ENCODE results near the gene MED12. TPM values are rescaled to one million over a fixed set of nuclear protein-coding genes. Genes with fewer than 3 reads are reported as not detected.

The MED12 gene
- total and polyA plus RNA-seq, 3 donors from 2014 or later, result 35.0 to 110 (median 102) TPM

DNA sequence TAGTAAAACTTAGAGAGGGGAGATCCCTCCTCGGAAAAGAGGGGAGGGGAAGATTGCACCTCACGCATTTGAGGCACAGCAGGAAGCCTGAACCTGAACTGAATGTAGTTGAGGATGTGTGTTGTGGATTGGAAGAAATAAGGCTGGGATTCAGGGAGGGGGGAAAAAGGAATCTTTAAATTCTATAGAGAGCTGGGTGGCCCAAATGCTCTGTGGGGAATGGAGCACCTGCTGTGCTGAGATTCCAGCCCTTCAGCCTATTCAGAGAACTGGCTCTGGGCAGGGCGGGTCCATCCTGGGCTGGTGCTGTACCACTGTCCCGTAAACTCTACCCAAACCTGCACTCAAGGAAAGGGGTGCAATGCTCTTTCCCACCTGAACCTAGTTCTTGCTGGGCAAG lies 18.7 kb upstream of the MED12 start:
- no peaks in the 10 kb centered on the region for H3K27me3 ChIP-seq
- no peak overlapping the region for H3K27ac ChIP-seq
- no peak overlapping the region for H3K4me3 ChIP-seq
- intact Hi-C loops (cut with DNase I; ENCODE audit: low total_unique reads), result no loop called here
- H3K36me3 ChIP-seq (ENCODE audit: low read depth, missing control alignments), result no peaks in the 10 kb centered on the region
- no peaks in the 10 kb centered on the region for H3K9me3 ChIP-seq
- peaks cover 10% of the 10 kb centered on the region for H3K4me1 ChIP-seq
- DNase-seq, result no peak
- TF ChIP-seq POLR2A (IDR thresholded peaks at IDR 0.05), result no peak
- TF ChIP-seq, protein P1, sequence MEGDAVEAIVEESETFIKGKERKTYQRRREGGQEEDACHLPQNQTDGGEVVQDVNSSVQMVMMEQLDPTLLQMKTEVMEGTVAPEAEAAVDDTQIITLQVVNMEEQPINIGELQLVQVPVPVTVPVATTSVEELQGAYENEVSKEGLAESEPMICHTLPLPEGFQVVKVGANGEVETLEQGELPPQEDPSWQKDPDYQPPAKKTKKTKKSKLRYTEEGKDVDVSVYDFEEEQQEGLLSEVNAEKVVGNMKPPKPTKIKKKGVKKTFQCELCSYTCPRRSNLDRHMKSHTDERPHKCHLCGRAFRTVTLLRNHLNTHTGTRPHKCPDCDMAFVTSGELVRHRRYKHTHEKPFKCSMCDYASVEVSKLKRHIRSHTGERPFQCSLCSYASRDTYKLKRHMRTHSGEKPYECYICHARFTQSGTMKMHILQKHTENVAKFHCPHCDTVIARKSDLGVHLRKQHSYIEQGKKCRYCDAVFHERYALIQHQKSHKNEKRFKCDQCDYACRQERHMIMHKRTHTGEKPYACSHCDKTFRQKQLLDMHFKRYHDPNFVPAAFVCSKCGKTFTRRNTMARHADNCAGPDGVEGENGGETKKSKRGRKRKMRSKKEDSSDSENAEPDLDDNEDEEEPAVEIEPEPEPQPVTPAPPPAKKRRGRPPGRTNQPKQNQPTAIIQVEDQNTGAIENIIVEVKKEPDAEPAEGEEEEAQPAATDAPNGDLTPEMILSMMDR (IDR thresholded peaks at IDR 0.05), result no peak
- 42 to 80% methylated on average over 3 to 4 of the region's 4 CpGs for WGBS, 2 donors

DNA sequence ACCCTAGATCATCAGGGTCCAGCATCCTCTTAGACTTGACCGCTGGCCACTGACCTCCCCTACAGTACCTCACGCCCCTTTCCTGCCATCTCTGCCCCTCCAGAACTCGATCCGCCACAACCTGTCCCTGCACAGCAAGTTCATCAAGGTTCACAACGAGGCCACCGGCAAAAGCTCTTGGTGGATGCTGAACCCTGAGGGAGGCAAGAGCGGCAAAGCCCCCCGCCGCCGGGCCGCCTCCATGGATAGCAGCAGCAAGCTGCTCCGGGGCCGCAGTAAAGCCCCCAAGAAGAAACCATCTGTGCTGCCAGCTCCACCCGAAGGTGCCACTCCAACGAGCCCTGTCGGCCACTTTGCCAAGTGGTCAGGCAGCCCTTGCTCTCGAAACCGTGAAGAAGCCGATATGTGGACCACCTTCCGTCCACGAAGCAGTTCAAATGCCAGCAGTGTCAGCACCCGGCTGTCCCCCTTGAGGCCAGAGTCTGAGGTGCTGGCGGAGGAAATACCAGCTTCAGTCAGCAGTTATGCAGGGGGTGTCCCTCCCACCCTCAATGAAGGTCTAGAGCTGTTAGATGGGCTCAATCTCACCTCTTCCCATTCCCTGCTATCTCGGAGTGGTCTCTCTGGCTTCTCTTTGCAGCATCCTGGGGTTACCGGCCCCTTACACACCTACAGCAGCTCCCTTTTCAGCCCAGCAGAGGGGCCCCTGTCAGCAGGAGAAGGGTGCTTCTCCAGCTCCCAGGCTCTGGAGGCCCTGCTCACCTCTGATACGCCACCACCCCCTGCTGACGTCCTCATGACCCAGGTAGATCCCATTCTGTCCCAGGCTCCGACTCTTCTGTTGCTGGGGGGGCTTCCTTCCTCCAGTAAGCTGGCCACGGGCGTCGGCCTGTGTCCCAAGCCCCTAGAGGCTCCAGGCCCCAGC lies 17.6 kb upstream of the MED12 start:
- H3K36me3 ChIP-seq (ENCODE audit: low read depth, missing control alignments), result no peaks in the 10 kb centered on the region
- intact Hi-C loops (cut with DNase I; ENCODE audit: low total_unique reads), result no loop called here
- peaks cover 10% of the 10 kb centered on the region for H3K4me1 ChIP-seq
- no peaks in the 10 kb centered on the region for H3K27me3 ChIP-seq
- no peaks in the 10 kb centered on the region for H3K9me3 ChIP-seq
- H3K4me3 ChIP-seq, result no peak overlapping the region
- DNase-seq, result no peak
- WGBS, 2 donors, result 74 to 79% methylated on average over 4 to 16 of the region's 31 CpGs
- no peak overlapping the region for H3K27ac ChIP-seq
- TF ChIP-seq, protein P1 (IDR thresholded peaks at IDR 0.05), result no peak
- no peak for TF ChIP-seq POLR2A (IDR thresholded peaks at IDR 0.05)

DNA sequence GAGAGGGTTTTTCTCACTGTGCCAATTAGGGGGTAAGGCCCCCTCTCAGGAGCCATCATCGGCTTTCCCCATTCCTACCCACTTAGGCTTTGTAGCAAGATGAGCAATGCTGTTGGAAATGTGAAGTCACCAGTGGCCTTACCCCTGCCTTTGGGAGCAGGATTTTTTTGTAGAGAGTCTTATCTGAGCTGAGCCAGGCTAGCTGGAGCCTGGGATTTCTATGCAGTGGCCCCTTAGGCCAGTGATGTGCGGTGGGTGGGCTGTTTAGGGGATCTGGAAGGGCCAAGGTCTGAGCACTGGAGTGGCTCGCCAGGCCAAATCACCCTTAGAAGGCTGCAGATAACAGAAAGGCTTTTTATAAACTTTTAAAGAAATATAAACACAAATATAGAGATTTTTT lies 16.1 kb upstream of the MED12 start:
- H3K27ac ChIP-seq, result no peak overlapping the region
- H3K9me3 ChIP-seq, result no peaks in the 10 kb centered on the region
- TF ChIP-seq, protein P1 (IDR thresholded peaks at IDR 0.05), result no peak
- no peak for TF ChIP-seq POLR2A (IDR thresholded peaks at IDR 0.05)
- DNase-seq, result no peak
- no peaks in the 10 kb centered on the region for H3K27me3 ChIP-seq
- no peaks in the 10 kb centered on the region for H3K36me3 ChIP-seq (ENCODE audit: low read depth, missing control alignments)
- intact Hi-C loops (cut with DNase I; ENCODE audit: low total_unique reads), result no loop called here
- peaks cover 10% of the 10 kb centered on the region for H3K4me1 ChIP-seq
- H3K4me3 ChIP-seq, result no peak overlapping the region
- WGBS, 2 donors, result 36 to 57% methylated on average over 1 to 3 of the region's 3 CpGs

DNA sequence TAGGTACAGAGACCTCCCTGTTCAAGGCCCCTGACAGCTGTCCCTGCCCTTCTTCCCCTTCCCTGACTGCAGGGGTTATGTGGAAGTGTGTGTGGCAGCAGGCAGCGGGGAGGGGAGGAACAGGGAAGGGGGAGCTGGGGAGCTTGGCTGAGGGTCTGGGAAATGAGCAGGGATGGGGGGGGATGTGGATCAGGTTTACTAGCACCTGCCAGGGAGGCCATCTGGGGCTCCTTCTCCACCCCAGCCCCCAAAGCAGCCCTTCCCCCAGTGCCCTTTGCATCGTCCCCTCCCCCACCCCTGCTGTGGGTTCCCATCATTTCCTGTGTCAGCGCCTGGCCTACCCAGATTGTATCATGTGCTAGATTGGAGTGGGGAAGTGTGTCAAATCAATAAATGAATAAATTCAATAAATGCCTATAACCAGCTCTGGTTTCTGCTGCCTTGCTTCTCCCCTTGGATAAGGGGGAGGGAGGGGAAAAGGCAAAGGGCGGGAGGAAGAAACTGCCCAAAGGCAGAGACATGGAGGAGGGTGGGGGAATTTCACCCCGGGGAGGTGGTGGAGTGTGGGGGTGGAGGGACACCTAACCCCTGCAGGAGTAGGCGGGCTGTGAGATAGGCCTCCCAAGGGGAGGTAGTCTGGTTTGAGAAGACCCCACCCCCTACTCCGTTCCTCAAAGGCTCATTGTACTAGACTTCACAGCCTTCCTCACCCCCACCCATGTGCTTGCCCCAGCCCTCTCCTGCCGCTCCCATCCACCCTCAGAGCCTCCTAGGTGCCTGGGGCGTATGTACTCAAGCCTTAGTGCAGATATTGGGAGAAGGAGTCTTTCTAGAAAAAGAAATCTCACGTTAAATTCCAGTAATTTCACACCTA lies 15.0 kb upstream of the MED12 start:
- H3K4me1 ChIP-seq, result peaks cover 10% of the 10 kb centered on the region
- peak overlapping the region in 1 of 2 donors; percentile 50 for H3K27ac ChIP-seq
- 46 to 61% methylated on average over 6 to 10 of the region's 10 CpGs for WGBS, 2 donors

More for the DNA sequence above, 15.0 kb upstream of the MED12 start:
- intact Hi-C loops (cut with DNase I; ENCODE audit: low total_unique reads), result no loop called here
- Histone ChIP-seq H3K36me3 (ENCODE audit: low read depth, missing control alignments) (no peaks in the 10 kb centered on the region), H3K9me3 (no peaks in the 10 kb centered on the region), H3K27me3 (no peaks in the 10 kb centered on the region), H3K4me3 (no peak overlapping the region)
- TF ChIP-seq POLR2A (IDR thresholded peaks at IDR 0.05), result no peak
- TF ChIP-seq, protein P1 (IDR thresholded peaks at IDR 0.05), result no peak
- no peak for DNase-seq
